ENCODE results near the gene SMO.
"Not testable (repeated sequence)": the region's sequence is repeated elsewhere in the genome, so short reads cannot be mapped to it uniquely, and the experiment has no call there.

SMO gene

DNA sequence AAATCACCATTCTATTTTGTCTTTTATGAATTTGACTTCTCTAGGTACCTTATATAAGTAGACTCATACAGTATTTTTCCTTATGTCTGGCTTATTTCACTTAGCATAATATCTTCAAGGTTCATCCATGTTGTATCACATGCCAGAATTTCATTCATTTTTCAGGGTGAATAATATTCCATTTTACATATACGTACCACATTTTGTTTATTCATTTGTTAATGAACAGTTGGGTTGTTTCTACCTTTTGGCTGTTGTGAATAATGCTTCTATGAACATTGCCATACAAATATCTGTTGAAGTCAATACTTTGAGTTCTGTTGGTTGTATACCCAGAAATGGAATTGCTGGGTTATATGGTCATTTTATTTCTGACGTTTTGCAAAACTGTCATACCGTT lies 57.1 kb downstream of the SMO start:
- Histone ChIP-seq H3K27ac (ENCODE audit: low read depth, low read length, severe bottlenecking) (no peak overlapping the region), H3K9me3 (ENCODE audit: control insufficient read depth, low read length) (no peaks in the 10 kb centered on the region), H3K4me3 (ENCODE audit: extremely low read depth, insufficient read depth, low read length, poor library complexity, severe bottlenecking) (no peak overlapping the region), H3K36me3 (ENCODE audit: control insufficient read depth, insufficient read depth, low read length) (no peaks in the 10 kb centered on the region), H3K4me1 (ENCODE audit: control insufficient read depth, insufficient read depth, low read length, poor library complexity, severe bottlenecking) (no peaks in the 10 kb centered on the region)
- WGBS, 2 experiments (ENCODE audit: insufficient coverage in 2 of 2): no CpG with 5 or more reads among the region's 3 CpGs

- 100% methylated on average over 2 of the region's 2 CpGs; no CpG with 5 or more reads in 1 of the 2 experiments for WGBS, 2 experiments (ENCODE audit: insufficient coverage in 2 of 2)
- no peaks in the 10 kb centered on the region for H3K4me1 ChIP-seq (ENCODE audit: control insufficient read depth, insufficient read depth, low read length, poor library complexity, severe bottlenecking)
- no peaks in the 10 kb centered on the region for H3K36me3 ChIP-seq (ENCODE audit: control insufficient read depth, insufficient read depth, low read length)
- H3K27ac ChIP-seq (ENCODE audit: low read depth, low read length, severe bottlenecking): no peak overlapping the region
- no peaks in the 10 kb centered on the region for H3K9me3 ChIP-seq (ENCODE audit: control insufficient read depth, low read length)
- no peak overlapping the region for H3K4me3 ChIP-seq (ENCODE audit: extremely low read depth, insufficient read depth, low read length, poor library complexity, severe bottlenecking)
Observed at GRCh38 chr7:129247087-129247486, 58.7 kb downstream of the SMO start.

DNA sequence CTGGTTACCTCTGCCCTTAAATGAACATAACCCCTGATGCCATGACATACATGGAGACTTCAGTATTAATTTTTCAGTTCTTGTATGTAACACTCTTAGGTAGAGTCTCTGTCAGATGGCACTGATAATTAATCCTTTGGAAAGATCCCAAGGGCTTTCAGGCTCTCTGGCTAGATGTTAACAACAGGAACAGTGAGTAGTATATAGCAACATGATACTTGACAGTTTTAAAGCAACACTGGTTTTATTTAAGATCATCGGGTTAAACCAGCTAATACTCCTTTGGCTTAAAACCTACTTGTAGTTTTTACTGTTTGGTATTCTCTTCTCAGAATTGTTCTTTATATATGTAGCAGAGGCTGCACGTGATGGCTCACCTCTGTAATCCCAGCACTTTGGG lies 63.7 kb downstream of the SMO start:
- WGBS, 2 experiments (ENCODE audit: insufficient coverage in 2 of 2): 71% methylated on average over 1 of the region's 2 CpGs; no CpG with 5 or more reads in 1 of the 2 experiments
- Histone ChIP-seq H3K4me3 (ENCODE audit: extremely low read depth, insufficient read depth, low read length, poor library complexity, severe bottlenecking) (no peak overlapping the region), H3K27ac (ENCODE audit: low read depth, low read length, severe bottlenecking) (no peak overlapping the region)

GRCh38 chr7:129252603-129253002 lies 64.2 kb downstream of the SMO start:
- not testable (repeated sequence) for H3K36me3 ChIP-seq (ENCODE audit: control insufficient read depth, insufficient read depth, low read length); H3K4me1 ChIP-seq (ENCODE audit: control insufficient read depth, insufficient read depth, low read length, poor library complexity, severe bottlenecking); H3K27ac ChIP-seq (ENCODE audit: low read depth, low read length, severe bottlenecking); H3K9me3 ChIP-seq (ENCODE audit: control insufficient read depth, low read length); H3K4me3 ChIP-seq (ENCODE audit: extremely low read depth, insufficient read depth, low read length, poor library complexity, severe bottlenecking)
- 83 to 93% methylated on average over 2 to 4 of the region's 5 CpGs for WGBS, 2 experiments (ENCODE audit: insufficient coverage in 2 of 2)

More for the DNA sequence above, 63.7 kb downstream of the SMO start:
- no peaks in the 10 kb centered on the region for H3K36me3 ChIP-seq (ENCODE audit: control insufficient read depth, insufficient read depth, low read length)
- no peaks in the 10 kb centered on the region for H3K4me1 ChIP-seq (ENCODE audit: control insufficient read depth, insufficient read depth, low read length, poor library complexity, severe bottlenecking)
- no peaks in the 10 kb centered on the region for H3K9me3 ChIP-seq (ENCODE audit: control insufficient read depth, low read length)

- Histone ChIP-seq H3K4me3 (ENCODE audit: extremely low read depth, insufficient read depth, low read length, poor library complexity, severe bottlenecking) (no peak overlapping the region), H3K4me1 (ENCODE audit: control insufficient read depth, insufficient read depth, low read length, poor library complexity, severe bottlenecking) (peaks cover 4% of the 10 kb centered on the region), H3K9me3 (ENCODE audit: control insufficient read depth, low read length) (no peaks in the 10 kb centered on the region), H3K27ac (ENCODE audit: low read depth, low read length, severe bottlenecking) (no peak overlapping the region), H3K36me3 (ENCODE audit: control insufficient read depth, insufficient read depth, low read length) (no peaks in the 10 kb centered on the region)
- WGBS, 2 experiments (ENCODE audit: insufficient coverage in 2 of 2): 83 to 88% methylated on average over 2 of the region's 4 CpGs
Observed at GRCh38 chr7:129255800-129256199, 67.4 kb downstream of the SMO start.

DNA sequence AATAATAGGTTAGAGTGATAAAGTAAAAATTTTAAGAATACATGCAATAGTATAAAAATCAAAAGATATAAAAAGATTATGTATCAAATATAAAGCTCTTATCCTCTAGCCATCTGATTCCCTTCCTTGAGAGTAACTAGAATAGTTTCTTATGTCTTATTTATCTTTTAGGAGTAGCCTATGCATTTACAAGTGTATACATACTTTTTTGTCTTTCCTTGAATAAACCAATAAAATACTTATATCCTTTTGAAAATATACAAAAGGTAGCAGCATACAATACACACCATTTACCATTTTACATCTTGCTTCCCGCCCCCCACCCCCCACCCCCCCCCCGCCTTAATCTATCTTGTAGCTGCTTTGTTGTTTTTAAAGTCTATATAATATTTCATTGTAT lies 67.8 kb downstream of the SMO start:
- no peaks in the 10 kb centered on the region for H3K9me3 ChIP-seq (ENCODE audit: control insufficient read depth, low read length)
- peaks cover 4% of the 10 kb centered on the region for H3K4me1 ChIP-seq (ENCODE audit: control insufficient read depth, insufficient read depth, low read length, poor library complexity, severe bottlenecking)
- H3K27ac ChIP-seq (ENCODE audit: low read depth, low read length, severe bottlenecking): no peak overlapping the region
- no peak overlapping the region for H3K4me3 ChIP-seq (ENCODE audit: extremely low read depth, insufficient read depth, low read length, poor library complexity, severe bottlenecking)
- H3K36me3 ChIP-seq (ENCODE audit: control insufficient read depth, insufficient read depth, low read length): no peaks in the 10 kb centered on the region
- WGBS, 2 experiments (ENCODE audit: insufficient coverage in 2 of 2): no CpG with 5 or more reads among the region's 2 CpGs

DNA sequence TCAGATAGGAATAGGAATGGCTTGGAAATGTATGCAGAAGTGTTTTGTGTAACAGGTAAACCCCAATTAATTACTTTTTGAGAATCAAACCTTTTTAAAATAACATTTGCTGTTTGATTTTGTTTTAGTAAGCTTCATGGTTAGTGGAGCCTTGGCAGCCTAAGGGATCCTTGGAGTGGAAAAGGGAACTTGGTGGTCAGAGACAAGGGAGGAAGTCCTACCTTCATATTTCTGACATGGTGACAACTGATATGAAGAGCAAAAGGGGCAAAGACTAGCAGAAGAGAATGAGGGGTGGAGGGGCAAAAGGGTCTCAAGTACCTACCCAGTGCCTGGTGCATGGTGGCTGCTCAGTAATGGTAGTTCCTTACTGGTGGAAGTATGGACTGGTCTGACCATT lies 68.7 kb downstream of the SMO start:
- peaks cover 4% of the 10 kb centered on the region for H3K4me1 ChIP-seq (ENCODE audit: control insufficient read depth, insufficient read depth, low read length, poor library complexity, severe bottlenecking)
- no peaks in the 10 kb centered on the region for H3K9me3 ChIP-seq (ENCODE audit: control insufficient read depth, low read length)
- H3K27ac ChIP-seq (ENCODE audit: low read depth, low read length, severe bottlenecking): no peak overlapping the region
- no peak overlapping the region for H3K4me3 ChIP-seq (ENCODE audit: extremely low read depth, insufficient read depth, low read length, poor library complexity, severe bottlenecking)
- no peaks in the 10 kb centered on the region for H3K36me3 ChIP-seq (ENCODE audit: control insufficient read depth, insufficient read depth, low read length)

GRCh38 chr7:129258649-129259389 lies 70.4 kb downstream of the SMO start:
- Histone ChIP-seq H3K4me3 (ENCODE audit: extremely low read depth, insufficient read depth, low read length, poor library complexity, severe bottlenecking) (no peak overlapping the region), H3K36me3 (ENCODE audit: control insufficient read depth, insufficient read depth, low read length) (no peaks in the 10 kb centered on the region), H3K9me3 (ENCODE audit: control insufficient read depth, low read length) (no peaks in the 10 kb centered on the region), H3K27ac (ENCODE audit: low read depth, low read length, severe bottlenecking) (peak overlapping the region; percentile 50), H3K4me1 (ENCODE audit: control insufficient read depth, insufficient read depth, low read length, poor library complexity, severe bottlenecking) (peaks cover 4% of the 10 kb centered on the region)
- 0 to 50% methylated on average over 1 of the region's 4 CpGs for WGBS, 2 experiments (ENCODE audit: insufficient coverage in 2 of 2)

GRCh38 chr7:129262324-129262723 lies 73.9 kb downstream of the SMO start:
- 90 to 97% methylated on average over 2 of the region's 2 CpGs for WGBS, 2 experiments (ENCODE audit: insufficient coverage in 2 of 2)
- no peak overlapping the region for H3K4me3 ChIP-seq (ENCODE audit: extremely low read depth, insufficient read depth, low read length, poor library complexity, severe bottlenecking)
- H3K27ac ChIP-seq (ENCODE audit: low read depth, low read length, severe bottlenecking): no peak overlapping the region
- peaks cover 4% of the 10 kb centered on the region for H3K4me1 ChIP-seq (ENCODE audit: control insufficient read depth, insufficient read depth, low read length, poor library complexity, severe bottlenecking)
- H3K36me3 ChIP-seq (ENCODE audit: control insufficient read depth, insufficient read depth, low read length): no peaks in the 10 kb centered on the region
- H3K9me3 ChIP-seq (ENCODE audit: control insufficient read depth, low read length): no peaks in the 10 kb centered on the region
